ENCODE measurements around the gene BBS12. TPM values are rescaled to one million over a fixed set of nuclear protein-coding genes. Genes with fewer than 3 reads are reported as not detected.

Gene BBS12
- total RNA-seq, 1 donor from 2014 or later = 1.7 TPM

DNA sequence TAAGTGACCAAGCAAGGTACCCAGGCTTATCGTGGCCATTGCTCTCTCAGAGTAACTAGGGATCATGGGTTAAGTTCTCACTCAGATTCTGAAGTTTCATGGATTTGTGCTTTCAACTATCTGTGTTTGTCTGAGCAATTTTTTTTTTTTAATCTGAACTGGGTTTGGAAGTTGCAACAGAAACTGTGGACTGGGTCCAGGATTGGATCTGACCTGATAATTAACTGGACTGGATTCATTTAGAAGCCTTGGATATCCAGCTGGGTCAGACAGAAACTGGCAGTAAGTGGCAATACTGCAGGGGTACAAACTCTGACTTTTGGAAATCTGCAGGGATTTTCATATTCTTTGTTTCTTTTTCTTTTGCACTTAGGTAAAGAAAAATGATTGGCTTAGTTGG is 55.4 kb downstream of the BBS12 start:
- intact Hi-C loops (cut with micrococcal nuclease) = no loop called here

DNA sequence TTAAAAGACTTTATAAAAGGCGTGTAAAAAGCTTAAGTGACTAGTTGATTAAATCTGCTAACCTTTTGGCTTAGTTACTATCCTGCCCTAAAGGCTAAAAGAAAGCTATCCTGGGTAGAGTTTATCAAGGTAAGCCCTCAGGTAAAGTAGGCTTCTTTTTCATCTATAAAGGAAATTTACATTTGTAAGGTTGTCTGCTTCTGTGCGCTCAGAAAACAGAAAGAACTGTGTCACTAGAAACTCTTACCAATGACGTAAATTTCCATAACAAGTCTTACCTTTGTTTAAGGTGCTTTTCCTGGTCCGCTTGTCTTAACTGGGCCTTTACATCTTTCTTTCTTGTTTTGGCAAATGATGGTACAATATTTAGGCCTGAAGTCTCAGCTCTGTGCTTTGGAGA is 56.4 kb downstream of the BBS12 start:
- intact Hi-C loops (cut with micrococcal nuclease) = no loop called here

DNA sequence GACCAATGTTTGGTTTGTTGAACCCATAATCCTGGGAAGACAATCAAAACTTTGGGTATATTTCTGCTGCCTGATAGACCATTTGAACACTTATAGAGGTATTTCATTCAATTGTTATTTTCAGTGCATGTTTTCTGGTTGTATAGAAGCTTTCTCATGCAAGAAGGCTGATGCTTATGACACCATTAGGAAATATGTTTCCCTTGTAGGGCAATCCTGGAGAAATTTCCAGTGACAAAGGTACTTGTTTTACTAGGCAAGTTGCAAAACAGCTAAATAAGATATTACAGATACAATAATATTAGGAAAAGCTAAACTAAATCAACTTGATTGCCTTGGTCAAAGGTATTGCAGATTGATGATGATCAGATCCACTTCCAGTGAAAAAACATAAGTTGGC is 61.3 kb downstream of the BBS12 start:
- intact Hi-C loops (cut with micrococcal nuclease) = no loop called here

Other genes with a start within 250 kb of the BBS12 start
- gene IL21, start 111.6 kb upstream of the BBS12 start, total RNA-seq = 0.50 and 0.66 TPM in 2 replicates
- gene FGF2, start 94.1 kb downstream of the BBS12 start, total RNA-seq = 0.30 and 0.59 TPM in 2 replicates
- 8.1 and 9.2 TPM in 2 replicates for gene NUDT6, start 189.9 kb downstream of the BBS12 start, total RNA-seq

Measured in T-helper 2 cell treated with Interferon-gamma antibody and Interleukin-4, amounts not matched to agents 100 ng/mL and 5 ng/mL, for 36 hours (primary cell).